Hepatic stellate cell (primary cell): Measurements from ENCODE around the gene MCRIP1.
"Not testable (repeated sequence)": the region's sequence is repeated elsewhere in the genome, so short reads cannot be mapped to it uniquely, and the experiment has no call there.

Experiments
- DNase-seq: peaks from one replicate; pipeline ENCODE4 v3.0.0; 2011; ENCODE audit warnings: low spot score

The MCRIP1 gene

GRCh38 chr17:81840826-81841778, 8.0 kb upstream of the MCRIP1 start:
- DNase-seq: no peak

- not testable (repeated sequence) for DNase-seq
These were observed 7.0 kb upstream of the MCRIP1 start for GRCh38 chr17:81840059-81840458.

GRCh38 chr17:81839301-81839700, 6.2 kb upstream of the MCRIP1 start:
- no peak for DNase-seq

- no peak for DNase-seq
These were observed 5.7 kb upstream of the MCRIP1 start for GRCh38 chr17:81838753-81839255.

DNA sequence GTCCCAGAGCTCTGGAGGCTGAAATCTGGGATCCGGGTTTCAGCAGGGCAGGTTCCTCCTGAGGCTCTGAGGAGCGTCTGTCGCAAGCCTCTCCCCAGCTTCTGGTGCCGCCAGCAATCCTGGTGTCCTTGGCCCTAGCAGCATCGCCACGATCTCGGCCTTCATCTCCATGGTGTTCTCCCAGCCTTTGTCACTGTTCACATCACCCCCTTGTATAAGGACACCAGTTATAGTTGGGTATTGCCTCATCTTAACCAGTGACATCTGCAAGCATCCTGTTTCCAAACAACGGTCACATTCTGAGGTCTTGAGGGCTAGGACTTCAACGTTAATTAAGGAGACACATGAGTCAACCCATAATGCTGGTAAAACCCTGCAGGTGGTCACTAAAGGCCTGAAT, 4.5 kb upstream of the MCRIP1 start:
- DNase-seq: no peak

- no peak for DNase-seq
These were observed 1.8 kb upstream of the MCRIP1 start, which contains the start of gene PPP1R27 for GRCh38 chr17:81834831-81835267. PPP1R27 (minus strand) TSS chr17:81835050; CDS start chr17:81834953, 97 bp downstream.

DNA sequence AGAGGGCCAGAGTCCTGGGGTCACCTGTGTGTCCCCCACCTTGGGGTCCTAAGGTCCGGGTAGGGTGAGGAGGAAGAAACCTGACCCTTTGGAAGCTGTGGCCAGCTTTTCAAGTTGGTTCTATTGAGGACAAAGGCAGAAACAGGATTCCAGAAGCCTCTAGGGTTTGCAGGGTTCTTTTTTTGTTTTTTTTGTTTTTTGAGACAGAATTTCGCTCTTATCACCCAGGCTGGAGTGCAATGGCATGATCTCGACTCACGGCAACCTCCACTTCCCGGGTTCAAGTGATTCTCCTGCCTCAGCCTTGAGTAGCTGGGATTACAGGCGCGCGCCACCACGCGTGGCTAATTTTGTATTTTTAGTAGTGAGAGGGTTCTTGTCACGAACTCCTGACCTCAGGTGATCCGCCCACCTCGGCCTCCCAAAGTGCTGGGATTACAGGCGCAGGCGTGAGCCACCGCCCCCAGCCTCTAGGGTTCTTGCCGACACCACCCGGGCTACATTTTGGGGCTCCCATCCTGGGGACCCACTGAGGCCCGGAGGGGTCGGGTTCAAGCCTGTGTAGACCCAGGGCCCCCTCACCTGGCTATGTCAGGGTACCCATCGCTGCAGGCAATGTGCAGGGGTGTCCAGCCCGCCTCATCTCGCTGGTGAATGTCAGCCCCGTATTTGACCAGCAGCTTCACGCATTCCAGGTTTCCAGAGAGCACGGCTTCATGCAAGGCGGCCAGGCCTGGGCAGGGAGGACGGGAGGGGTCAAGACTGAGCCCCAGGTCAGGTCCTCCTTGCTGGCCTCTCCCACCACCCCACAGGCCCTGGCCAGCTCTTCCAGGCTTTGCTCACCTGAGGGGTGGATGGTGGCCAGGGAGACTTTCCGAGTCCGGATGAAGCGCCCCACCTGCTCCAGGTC, 1.1 kb upstream of the MCRIP1 start:
- no peak for DNase-seq

GRCh38 chr17:81832608-81833159, 407 bp downstream of the MCRIP1 start:
- peak; percentile 56 for DNase-seq

DNA sequence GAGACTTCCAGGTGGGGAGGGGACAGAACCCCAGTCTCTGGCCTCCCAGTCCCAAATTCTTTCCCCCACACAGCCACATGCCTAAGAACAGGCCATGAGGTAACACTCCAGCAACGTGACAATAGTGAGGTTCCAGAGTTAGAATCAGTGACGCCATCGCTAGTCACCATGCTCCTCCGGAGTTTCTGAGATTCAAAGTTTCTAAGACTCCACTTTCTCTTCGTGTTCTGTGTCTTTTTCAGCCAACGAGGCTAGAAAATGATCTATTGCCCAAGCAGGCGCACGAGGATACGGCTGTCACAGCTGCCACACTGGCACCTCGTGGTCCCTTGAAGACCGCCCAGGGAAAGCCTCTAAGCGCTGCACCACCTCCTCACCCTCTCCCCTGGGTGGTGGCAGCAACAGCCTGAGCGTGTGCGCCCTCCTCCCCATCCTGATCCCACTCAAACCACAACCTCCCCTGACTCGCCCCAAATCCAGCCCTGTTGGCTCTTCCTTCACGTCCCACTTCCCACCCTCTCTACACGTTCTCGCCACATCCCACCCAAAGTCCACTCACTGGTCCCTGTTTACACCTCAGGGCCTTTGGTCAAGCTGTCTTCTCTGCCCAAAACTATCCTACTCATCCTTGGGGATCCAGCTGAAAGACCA, 1.0 kb downstream of the MCRIP1 start:
- DNase-seq: peak; percentile 68

- no peak for DNase-seq
These were observed 1.5 kb downstream of the MCRIP1 start for GRCh38 chr17:81831563-81831956.

- DNase-seq: no peak
These were observed 3.2 kb downstream of the MCRIP1 start for GRCh38 chr17:81829858-81830257.

DNA sequence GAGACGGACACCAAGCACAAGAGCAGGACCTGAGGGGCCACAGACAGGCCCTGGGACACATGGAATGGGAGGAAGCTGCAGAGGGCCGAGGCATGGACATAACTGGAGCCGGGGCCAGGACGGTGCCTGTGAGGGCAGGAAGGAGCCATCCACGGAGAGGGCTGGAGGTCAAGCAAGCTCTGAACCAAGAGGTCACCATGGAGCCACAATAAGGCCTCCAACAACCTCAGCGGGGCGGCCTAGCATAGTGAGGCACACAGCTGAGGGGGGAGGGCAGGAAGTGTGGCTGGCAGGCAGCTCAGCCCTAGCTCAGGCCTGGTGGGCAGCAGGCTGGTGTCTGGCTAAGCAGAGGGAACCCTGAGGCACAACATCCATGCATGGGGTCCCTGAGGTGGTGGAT, 4.4 kb downstream of the MCRIP1 start:
- no peak for DNase-seq

DNA sequence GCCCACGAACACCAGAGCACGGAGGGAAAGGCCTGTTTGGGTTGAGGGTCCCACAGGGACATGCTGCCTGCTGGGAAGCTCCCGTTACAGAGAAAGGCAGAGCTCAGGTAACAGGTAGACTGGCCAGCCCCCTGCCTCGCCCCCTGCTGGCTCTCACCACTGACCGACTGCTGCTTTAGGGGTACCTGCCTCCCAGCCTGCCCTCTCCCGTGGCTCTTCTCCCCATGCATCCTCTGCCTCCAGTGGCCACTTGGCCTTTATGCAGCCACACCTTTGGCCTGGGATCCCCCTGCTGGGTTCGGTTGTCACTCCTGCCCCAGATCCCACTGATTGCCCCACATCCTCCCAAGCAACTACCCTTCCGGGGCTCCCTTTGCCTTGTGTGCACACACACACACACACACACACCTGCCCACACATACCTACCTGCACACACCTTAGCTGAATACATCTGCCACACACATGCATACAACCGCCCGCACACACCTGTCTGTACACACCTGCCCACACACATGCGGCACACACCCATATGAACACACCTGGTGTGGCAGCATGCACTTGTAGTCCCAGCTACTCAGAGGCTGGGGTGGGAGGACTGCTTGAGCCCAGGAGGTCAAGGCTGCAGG, 7.1 kb downstream of the MCRIP1 start:
- DNase-seq: no peak

- no peak for DNase-seq
These were observed 8.5 kb downstream of the MCRIP1 start for GRCh38 chr17:81824595-81824994.

DNA sequence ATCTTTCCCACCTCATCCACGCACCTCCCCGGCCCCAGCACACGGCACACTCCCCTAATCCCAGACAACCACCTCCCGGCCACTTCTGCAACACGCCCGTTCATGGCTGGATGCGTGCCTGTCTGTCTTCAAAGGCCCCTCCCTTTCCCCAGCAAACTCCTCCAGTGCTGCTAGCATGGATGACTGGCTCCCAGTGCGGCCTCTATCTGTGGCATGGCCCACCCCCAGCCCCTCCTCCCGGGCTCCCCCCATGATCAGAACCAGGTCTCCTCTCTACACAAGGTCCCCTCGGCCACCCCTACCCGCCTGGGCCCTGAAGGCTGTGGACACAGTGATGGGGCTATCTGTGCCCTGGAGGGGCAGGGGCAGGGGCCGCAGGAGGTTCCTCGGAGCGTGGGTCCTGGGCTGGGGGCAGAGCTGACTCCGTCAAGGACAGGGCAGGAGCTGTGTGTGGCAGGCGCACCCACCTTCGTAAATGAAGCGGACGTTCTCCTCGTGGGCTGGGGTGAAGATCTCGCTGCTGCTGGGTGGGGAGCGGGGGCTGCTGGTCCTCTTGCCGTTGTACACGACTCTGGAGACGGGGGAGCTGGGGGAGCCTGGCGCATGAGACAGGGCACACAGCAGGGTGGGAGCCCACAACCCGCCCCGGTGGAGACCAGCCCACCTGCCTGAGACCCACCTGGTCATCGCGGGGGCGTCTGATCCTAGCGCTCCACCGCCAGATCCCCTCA, 9.1 kb downstream of the MCRIP1 start:
- no peak for DNase-seq

DNA sequence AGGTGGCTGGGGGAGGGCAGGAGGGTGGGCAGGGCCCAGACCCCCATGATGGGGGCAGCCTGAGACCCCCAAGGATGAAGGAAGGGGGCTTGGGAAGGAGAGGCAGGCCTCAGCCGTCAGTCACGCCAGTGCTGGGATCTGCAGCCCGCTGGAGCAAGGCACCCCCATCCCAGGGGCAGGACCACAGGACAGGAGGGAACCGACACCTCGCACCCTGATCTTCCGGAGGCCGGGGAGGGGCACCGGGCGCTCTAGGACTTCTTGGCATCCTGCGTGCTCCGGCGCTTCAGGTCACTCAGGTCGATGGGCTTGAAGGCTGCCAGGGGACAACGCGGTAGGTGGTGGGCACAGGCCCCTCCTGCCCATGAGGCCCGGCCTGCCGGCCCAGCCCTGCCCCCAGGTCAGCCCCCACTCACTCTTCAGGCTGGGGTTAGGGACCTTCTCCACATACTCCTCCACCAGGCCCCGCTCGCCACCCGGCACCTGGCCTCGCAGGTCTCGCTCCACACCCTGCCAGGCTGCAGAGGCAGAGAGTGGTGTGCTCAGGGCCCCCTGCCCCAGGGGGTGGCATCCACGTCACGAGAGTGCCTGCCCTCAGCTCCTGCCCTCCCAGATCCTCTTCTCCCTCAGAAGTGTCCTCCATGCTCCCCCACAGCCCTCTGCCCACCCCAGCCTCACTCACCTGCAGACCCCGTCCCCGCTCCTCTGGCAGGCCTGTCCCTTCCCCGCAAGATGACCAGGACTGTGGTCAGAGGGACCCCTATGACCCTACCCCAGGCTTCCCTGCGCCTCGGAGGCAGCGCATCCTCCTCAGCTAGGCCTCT, 9.9 kb downstream of the MCRIP1 start:
- no peak for DNase-seq

- no peak for DNase-seq
These were observed 10.8 kb downstream of the MCRIP1 start for GRCh38 chr17:81822312-81822637.

DNA sequence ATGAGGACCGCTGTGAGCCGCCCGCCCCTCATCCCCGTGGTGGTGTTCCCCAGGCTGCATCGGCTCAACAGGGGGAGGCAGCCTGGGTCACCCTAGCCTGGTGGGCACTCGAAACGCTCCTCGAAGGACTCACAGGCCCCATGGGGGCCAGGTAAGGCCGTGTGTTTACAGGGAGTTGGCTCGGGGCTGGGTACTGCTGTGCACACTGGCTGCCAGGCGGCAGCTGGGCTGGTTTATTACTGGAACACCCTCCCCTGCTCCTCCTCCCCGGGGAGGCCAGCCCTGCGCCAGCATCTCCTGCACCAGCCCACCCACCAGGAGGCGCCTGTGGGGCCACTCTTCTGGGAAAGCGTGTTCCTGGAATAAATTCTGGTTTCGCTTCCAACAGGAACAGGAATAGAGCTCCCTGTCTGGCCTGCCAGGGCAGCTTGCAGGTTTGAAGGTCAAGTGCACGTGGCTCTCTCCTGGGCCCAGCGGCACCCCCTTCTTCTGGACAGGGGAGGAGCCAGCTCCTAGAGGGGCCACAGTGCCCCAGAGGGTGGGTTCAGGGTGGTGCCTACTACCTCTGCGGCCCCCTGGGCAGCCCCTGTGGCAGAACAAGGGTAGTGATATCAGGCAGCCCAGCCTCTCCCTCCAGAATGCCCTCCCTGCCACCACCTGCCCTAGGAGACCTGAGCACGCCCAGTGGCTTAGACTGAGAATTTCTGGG, 11.3 kb downstream of the MCRIP1 start:
- peak; percentile 86 for DNase-seq

- DNase-seq: no peak
These were observed 11.9 kb downstream of the MCRIP1 start for GRCh38 chr17:81821147-81821546.
